Thyroid gland (tissue), 4 donors: ENCODE results near the gene PCDH1.
"Not testable (repeated sequence)": the region's sequence is repeated elsewhere in the genome, so short reads cannot be mapped to it uniquely, and the experiment has no call there.

ENCODE experiments used
- CTCF ChIP-seq, 6 experiments: fragments of 200-600 bp in 3 of 6; fragments of 450-650 bp in 3 of 6; sonication (generic) in 3 of 6; IDR thresholded peaks; one replicate each; pipeline ENCODE4 v1.5.1; 2016 to 2019; ENCODE audit warnings: antibody characterized with exemption in 6 of 6, mild to moderate bottlenecking in 2 of 6, inconsistent platforms in 1 of 6, moderate library complexity in 1 of 6
- POLR2A ChIP-seq, 2 donors: fragments of 450-650 bp; IDR thresholded peaks; one replicate each; pipeline ENCODE4 v1.6.1; 2017; ENCODE audit warnings: antibody characterized with exemption in 2 of 2, mild to moderate bottlenecking in 2 of 2, moderate library complexity in 1 of 2

DNA sequence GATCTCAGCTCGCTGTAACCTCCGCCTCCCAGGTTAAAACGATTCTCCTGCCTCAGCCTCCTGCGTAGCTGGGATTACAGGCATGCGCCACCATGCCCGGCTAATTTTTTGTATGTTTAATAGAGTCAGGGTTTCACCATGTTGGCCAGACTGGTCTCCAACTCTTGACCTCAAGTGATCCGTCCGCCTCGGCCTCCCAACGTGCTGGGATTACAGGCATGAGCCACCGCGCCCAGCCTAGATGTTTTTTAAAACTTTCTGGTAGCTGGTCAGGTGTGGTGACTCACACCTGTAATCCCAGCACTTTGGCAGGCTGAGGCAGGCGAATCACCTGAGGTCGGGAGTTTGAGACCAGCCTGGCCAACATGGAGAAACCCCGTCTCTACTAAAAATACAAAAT, 57.5 kb downstream of the PCDH1 start:
- TF ChIP-seq CTCF, POLR2A (IDR thresholded peaks at IDR 0.05): not testable (repeated sequence)
